ENCODE measurements around the gene HARS2.

Gene HARS2

DNA sequence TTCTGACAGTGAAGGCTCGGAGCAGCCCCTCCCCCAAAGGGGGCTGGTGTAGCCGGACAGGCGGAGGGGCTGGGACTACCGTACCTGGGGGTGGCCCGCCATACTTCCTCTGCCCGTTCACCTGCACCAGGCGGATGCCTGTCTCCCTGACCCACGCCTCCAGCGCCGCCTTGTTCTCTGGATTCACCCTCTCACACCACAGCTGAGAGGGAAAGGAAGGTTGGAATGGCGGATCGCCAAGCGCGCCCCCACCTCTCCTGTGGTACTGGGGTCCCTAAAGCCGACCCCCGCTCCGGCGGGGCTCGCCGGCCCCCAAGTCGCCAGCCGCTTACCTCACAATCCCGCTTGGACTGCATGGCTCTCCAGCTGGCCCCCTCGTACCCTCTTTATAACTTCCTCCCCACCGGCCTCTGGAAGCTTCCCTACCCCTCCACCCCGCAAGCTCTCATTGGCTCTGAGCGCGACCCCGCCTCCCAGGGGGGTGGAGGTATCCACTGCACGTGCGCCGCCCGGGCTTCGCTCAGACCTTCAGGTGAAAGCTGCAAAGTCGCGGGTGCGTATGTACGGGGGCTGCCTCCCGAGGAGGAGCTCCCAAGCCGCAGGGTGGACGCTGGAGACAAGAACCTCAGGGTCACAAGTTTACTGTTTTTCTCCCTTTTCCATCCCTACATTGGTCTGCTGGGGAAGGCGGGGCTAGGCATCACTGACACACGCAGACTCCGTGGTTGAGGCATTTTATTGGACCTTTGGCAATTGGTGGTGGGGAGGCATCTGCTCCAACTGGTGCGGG, 17.9 kb upstream of the HARS2 start, which contains the start of gene DND1:
DND1 (minus strand) TSS at position 390 of the 790 bp plus-strand sequence; CDS start at position 356, 34 bp downstream.
- ChIA-PET CTCF (no interaction called here), POLR2A (interaction anchor here (1.1 to 1.5 kb wide), 2 partner anchors 18 to 1296 kb away, joined by 3 to 6 read pairs; partner anchors contain the start of genes HARS1, HARS2 and RNF14)
- no peak for TF ChIP-seq FOXM1 (IDR thresholded peaks at IDR 0.05; ENCODE audit: borderline replicate concordance)
- no peak for TF ChIP-seq ELF4 (IDR thresholded peaks at IDR 0.05)
- TF ChIP-seq, protein P1, sequence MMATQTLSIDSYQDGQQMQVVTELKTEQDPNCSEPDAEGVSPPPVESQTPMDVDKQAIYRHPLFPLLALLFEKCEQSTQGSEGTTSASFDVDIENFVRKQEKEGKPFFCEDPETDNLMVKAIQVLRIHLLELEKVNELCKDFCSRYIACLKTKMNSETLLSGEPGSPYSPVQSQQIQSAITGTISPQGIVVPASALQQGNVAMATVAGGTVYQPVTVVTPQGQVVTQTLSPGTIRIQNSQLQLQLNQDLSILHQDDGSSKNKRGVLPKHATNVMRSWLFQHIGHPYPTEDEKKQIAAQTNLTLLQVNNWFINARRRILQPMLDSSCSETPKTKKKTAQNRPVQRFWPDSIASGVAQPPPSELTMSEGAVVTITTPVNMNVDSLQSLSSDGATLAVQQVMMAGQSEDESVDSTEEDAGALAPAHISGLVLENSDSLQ (IDR thresholded peaks at IDR 0.05): no peak
- no peak for TF ChIP-seq HDGF (IDR thresholded peaks at IDR 0.05; ENCODE audit: borderline replicate concordance)
- no peak for TF ChIP-seq FOXA1 (IDR thresholded peaks at IDR 0.05)
- no peak for TF ChIP-seq ZNF384 (IDR thresholded peaks at IDR 0.05)
- TF ChIP-seq TARDBP (IDR thresholded peaks at IDR 0.05): no peak
- no peak for TF ChIP-seq LEF1 (IDR thresholded peaks at IDR 0.05; ENCODE audit: borderline replicate concordance)
- no peak for TF ChIP-seq NFRKB (IDR thresholded peaks at IDR 0.05)
- no peak for TF ChIP-seq BHLHE40 (IDR thresholded peaks at IDR 0.05; ENCODE audit: borderline replicate concordance)
- no peak for TF ChIP-seq L3MBTL2 (conservative IDR thresholded peaks at IDR 0.05)
- TF ChIP-seq FOXK2 (IDR thresholded peaks at IDR 0.05): no peak
- TF ChIP-seq CTBP1 (IDR thresholded peaks at IDR 0.05; ENCODE audit: borderline replicate concordance): no peak
- no peak for TF ChIP-seq SP1 (IDR thresholded peaks at IDR 0.05)
- TF ChIP-seq SUZ12 (IDR thresholded peaks at IDR 0.05): no peak
- no peak for DNase-seq (ENCODE audit: extremely low spot score)

DNA sequence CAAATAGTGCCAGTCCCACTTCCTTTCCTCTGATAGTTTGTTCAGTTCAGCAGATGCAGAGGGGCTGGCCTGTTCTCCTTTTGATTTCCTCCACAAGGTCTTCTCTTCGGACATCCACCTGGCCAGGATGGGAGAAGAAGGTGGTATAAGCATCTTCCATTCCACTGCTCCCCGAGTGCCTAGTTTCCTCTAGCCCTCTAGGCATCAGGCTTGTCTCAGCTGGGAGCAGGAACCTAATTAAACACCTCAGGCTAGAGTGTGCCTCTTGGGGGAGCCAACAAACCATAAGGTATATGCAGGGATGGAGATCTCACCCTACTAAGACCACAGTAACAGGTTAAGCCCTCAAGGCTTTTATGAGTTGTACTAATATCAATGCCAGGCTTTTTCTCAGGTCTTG, 17.0 kb upstream of the HARS2 start:
- CTCF ChIA-PET: interaction anchor here (1.5 kb wide), 1 partner anchor 17 kb away, joined by 7 read pairs; the partner anchor contains the start of genes HARS1 and HARS2
- TF ChIP-seq ELF4 (IDR thresholded peaks at IDR 0.05) (no peak), HDGF (IDR thresholded peaks at IDR 0.05; ENCODE audit: borderline replicate concordance) (no peak), NFRKB (IDR thresholded peaks at IDR 0.05) (no peak), LEF1 (IDR thresholded peaks at IDR 0.05; ENCODE audit: borderline replicate concordance) (no peak), FOXA1 (IDR thresholded peaks at IDR 0.05) (no peak), FOXM1 (IDR thresholded peaks at IDR 0.05; ENCODE audit: borderline replicate concordance) (no peak), L3MBTL2 (conservative IDR thresholded peaks at IDR 0.05) (no peak)
- TF ChIP-seq, protein P1 (IDR thresholded peaks at IDR 0.05): no peak
- no peak for DNase-seq (ENCODE audit: extremely low spot score)
- POLR2A ChIA-PET: interaction anchor here (1.1 to 1.6 kb wide), 4 partner anchors 10 to 1295 kb away, joined by 3 to 13 read pairs (median 7); partner anchors contain the start of genes HARS1, HARS2, IK and NDUFA2

DNA sequence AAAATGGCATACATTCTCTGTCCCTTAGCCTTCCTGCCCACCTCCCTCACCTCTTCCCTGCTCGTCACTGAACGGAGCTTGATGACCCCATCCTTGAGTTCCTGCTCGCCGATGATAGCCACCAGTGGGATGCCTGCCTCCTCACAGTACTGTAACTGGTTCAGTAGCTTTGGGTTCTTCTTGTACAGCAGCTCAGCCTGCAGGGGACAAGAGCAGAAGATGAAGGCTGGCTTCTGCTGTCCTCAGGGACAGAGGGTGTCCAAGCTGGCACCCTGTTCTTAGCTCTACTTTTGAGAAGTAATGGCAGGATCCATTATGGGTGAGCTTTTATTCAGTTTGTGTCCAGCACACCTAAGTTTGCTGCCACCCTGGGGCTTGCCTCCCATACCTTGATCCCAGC, 16.6 kb upstream of the HARS2 start:
- CTCF ChIA-PET: interaction anchor here (1.5 kb wide), 1 partner anchor 16 kb away, joined by 7 read pairs; the partner anchor contains the start of genes HARS1 and HARS2
- TF ChIP-seq SUZ12 (IDR thresholded peaks at IDR 0.05): no peak
- no peak for TF ChIP-seq CTBP1 (IDR thresholded peaks at IDR 0.05; ENCODE audit: borderline replicate concordance)
- no peak for TF ChIP-seq LEF1 (IDR thresholded peaks at IDR 0.05; ENCODE audit: borderline replicate concordance)
- TF ChIP-seq HDGF (IDR thresholded peaks at IDR 0.05; ENCODE audit: borderline replicate concordance): no peak
- no peak for TF ChIP-seq ARNT (IDR thresholded peaks at IDR 0.05)
- no peak for TF ChIP-seq BHLHE40 (IDR thresholded peaks at IDR 0.05; ENCODE audit: borderline replicate concordance)
- TF ChIP-seq, protein P1 (IDR thresholded peaks at IDR 0.05): no peak
- no peak for TF ChIP-seq SP1 (IDR thresholded peaks at IDR 0.05)
- TF ChIP-seq ELF4 (IDR thresholded peaks at IDR 0.05): no peak
- no peak for TF ChIP-seq FOXA1 (IDR thresholded peaks at IDR 0.05)
- no peak for TF ChIP-seq ZNF384 (IDR thresholded peaks at IDR 0.05)
- no peak for TF ChIP-seq NFRKB (IDR thresholded peaks at IDR 0.05)
- TF ChIP-seq FOXK2 (IDR thresholded peaks at IDR 0.05): no peak
- TF ChIP-seq FOXM1 (IDR thresholded peaks at IDR 0.05; ENCODE audit: borderline replicate concordance): no peak
- TF ChIP-seq TARDBP (IDR thresholded peaks at IDR 0.05): no peak
- TF ChIP-seq L3MBTL2 (conservative IDR thresholded peaks at IDR 0.05): no peak
- POLR2A ChIA-PET: interaction anchor here (0.9 to 1.6 kb wide), 5 partner anchors 11 to 1294 kb away, joined by 3 to 13 read pairs (median 6); partner anchors contain the start of genes HARS1, HARS2, IK and NDUFA2
- no peak for DNase-seq (ENCODE audit: extremely low spot score)

DNA sequence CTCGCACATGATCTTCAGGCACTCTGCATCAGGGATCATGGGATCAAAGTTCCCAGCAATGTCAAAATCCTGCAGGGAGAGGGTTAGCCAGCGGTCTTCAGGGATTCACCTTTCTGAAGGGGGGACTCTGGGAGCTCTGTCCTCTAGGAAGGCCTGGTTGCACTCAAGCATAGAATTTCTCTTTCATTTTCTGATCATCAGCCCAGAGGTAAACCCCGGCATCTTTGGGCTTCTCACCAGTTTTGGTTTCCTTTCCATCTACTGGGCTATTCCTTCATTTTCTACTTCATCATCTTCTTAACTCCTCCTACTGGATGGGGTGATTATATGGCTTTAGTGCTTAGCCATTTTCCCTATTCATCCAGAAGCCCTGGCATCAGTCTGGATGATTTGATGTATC, 13.3 kb upstream of the HARS2 start:
- DNase-seq (ENCODE audit: extremely low spot score): no peak
- POLR2A ChIA-PET: interaction anchor here (1.2 kb wide), 1 partner anchor 13 kb away, joined by 4 read pairs; the partner anchor contains the start of genes HARS1 and HARS2
- CTCF ChIA-PET: no interaction called here
- TF ChIP-seq ZNF384 (IDR thresholded peaks at IDR 0.05): no peak
- no peak for TF ChIP-seq FOXM1 (IDR thresholded peaks at IDR 0.05; ENCODE audit: borderline replicate concordance)
- TF ChIP-seq ARNT (IDR thresholded peaks at IDR 0.05): no peak
- no peak for TF ChIP-seq FOXK2 (IDR thresholded peaks at IDR 0.05)
- no peak for TF ChIP-seq SP1 (IDR thresholded peaks at IDR 0.05)
- no peak for TF ChIP-seq FOXA1 (IDR thresholded peaks at IDR 0.05)
- TF ChIP-seq TARDBP (IDR thresholded peaks at IDR 0.05): no peak
- no peak for TF ChIP-seq L3MBTL2 (conservative IDR thresholded peaks at IDR 0.05)
- TF ChIP-seq, protein P1 (IDR thresholded peaks at IDR 0.05): no peak
- TF ChIP-seq SUZ12 (IDR thresholded peaks at IDR 0.05): no peak

DNA sequence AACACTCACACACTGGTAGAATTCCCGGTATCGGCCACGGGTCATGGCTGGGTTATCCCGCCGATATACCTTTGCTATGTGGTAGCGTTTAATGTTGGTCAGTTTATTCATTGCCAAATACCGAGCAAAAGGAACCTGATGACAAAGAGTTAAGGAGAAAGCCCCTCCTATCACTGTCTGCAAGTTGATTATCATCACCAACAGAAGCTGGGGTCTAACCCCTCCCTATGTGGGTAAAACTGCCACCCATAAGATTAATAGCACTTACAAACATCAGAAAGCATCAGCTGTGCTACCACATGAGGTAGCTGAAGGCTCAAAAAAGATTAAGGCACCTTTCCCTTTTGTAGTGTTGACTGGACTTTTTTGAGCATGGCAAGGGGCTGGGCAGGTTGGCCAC, 12.3 kb upstream of the HARS2 start:
- TF ChIP-seq L3MBTL2 (conservative IDR thresholded peaks at IDR 0.05) (no peak), BHLHE40 (IDR thresholded peaks at IDR 0.05; ENCODE audit: borderline replicate concordance) (no peak), ARNT (IDR thresholded peaks at IDR 0.05) (no peak), FOXK2 (IDR thresholded peaks at IDR 0.05) (no peak), LEF1 (IDR thresholded peaks at IDR 0.05; ENCODE audit: borderline replicate concordance) (no peak), FOXM1 (IDR thresholded peaks at IDR 0.05; ENCODE audit: borderline replicate concordance) (no peak), HDGF (IDR thresholded peaks at IDR 0.05; ENCODE audit: borderline replicate concordance) (no peak), SUZ12 (IDR thresholded peaks at IDR 0.05) (no peak), NFRKB (IDR thresholded peaks at IDR 0.05) (no peak), ELF4 (IDR thresholded peaks at IDR 0.05) (no peak), ZNF384 (IDR thresholded peaks at IDR 0.05) (no peak)
- TF ChIP-seq, protein P1 (IDR thresholded peaks at IDR 0.05): no peak
- CTCF ChIA-PET: no interaction called here

More for the DNA sequence above, 12.3 kb upstream of the HARS2 start:
- POLR2A ChIA-PET: no interaction called here
- DNase-seq (ENCODE audit: extremely low spot score): no peak

Measured in HEK293T (cell line).